Endothelial cell of umbilical vein (primary cell): Measurements from ENCODE around the gene PCDHA9. TPM values are rescaled to one million over a fixed set of nuclear protein-coding genes. Genes with fewer than 3 reads are reported as not detected.
"Not testable (repeated sequence)": the region's sequence is repeated elsewhere in the genome, so short reads cannot be mapped to it uniquely, and the experiment has no call there.

Experiments
- BruUV-seq: library from RNA; stranded (reverse); fragments of 400-500 nt; replicated peaks from 2 replicates; lab custom pipeline; 2021; lab: Mats Ljungman, UMichigan
- CTCF ChIA-PET: fragments of 300-600, 350-600 bp; sonication (Branson Sonifier 250); formaldehyde crosslinking; loops from one replicate; lab custom pipeline; 2021; ENCODE audit warnings: antibody characterized with exemption, inconsistent platforms; lab: Charles Lee
- POLR2A ChIA-PET: fragments of 300-600, 350-600 bp; sonication (Branson Sonifier 250); formaldehyde crosslinking; loops from one replicate; lab custom pipeline; 2021; ENCODE audit warnings: antibody characterized with exemption, inconsistent platforms; lab: Charles Lee
- DNase-seq: peaks from one replicate; pipeline ENCODE4 v3.0.0-alpha.2; 2011; ENCODE audit warnings: low read depth, low spot score
- FAIRE-seq: peaks from 2 replicates; lab custom pipeline; 2011; peaks lifted over from hg19 to GRCh38; lab: Jason Lieb, UNC
- H2AFZ ChIP-seq: 2 replicates; pipeline ENCODE4 v1.6.0; 2012; ENCODE audit warnings: low read depth, low read length, control low read depth, inconsistent platforms
- H3K27ac ChIP-seq: 2 replicates; pipeline ENCODE4 v1.5.1; 2011; ENCODE audit warnings: low read depth, mild to moderate bottlenecking, control low read depth, low read length, moderate library complexity; ENCODE audit not compliant: insufficient read depth
- H3K27me3 ChIP-seq, 2 experiments: 2 replicates each; pipeline versions ENCODE4 v1.6.0 to v1.6.1; 2011; ENCODE audit warnings: low read length in 2 of 2, mixed read lengths in 1 of 2; ENCODE audit not compliant: control insufficient read depth in 2 of 2, insufficient read depth in 2 of 2
- H3K36me3 ChIP-seq, 2 experiments: 2 replicates in 1 of 2; 3 replicates in 1 of 2; pipeline ENCODE4 v1.5.1; 2011; ENCODE audit warnings: low read length in 2 of 2, mild to moderate bottlenecking in 1 of 2, moderate library complexity in 1 of 2; ENCODE audit not compliant: control insufficient read depth in 2 of 2, insufficient read depth in 2 of 2; ENCODE audit errors: extremely low read depth in 1 of 2
- H3K4me1 ChIP-seq: 3 replicates; pipeline ENCODE4 v1.5.1; 2011; ENCODE audit warnings: mild to moderate bottlenecking, low read length; ENCODE audit not compliant: control insufficient read depth, insufficient read depth; ENCODE audit errors: extremely low read depth
- H3K4me2 ChIP-seq: 2 replicates; pipeline ENCODE4 v1.6.1; 2011; ENCODE audit warnings: low read length, control low read depth, mixed read lengths; ENCODE audit not compliant: insufficient read depth
- H3K4me3 ChIP-seq, 3 experiments: fragments of 200-600 bp in 1 of 3; sonication (generic), shearing (Covaris generic) in 1 of 3; replicated peaks in 1 of 3; 2 replicates each; pipeline ENCODE4 v1.5.1; 2011 to 2016; ENCODE audit warnings: control low read depth in 3 of 3, low read length in 3 of 3, mild to moderate bottlenecking in 2 of 3, inconsistent platforms in 1 of 3, low read depth in 1 of 3, moderate library complexity in 1 of 3; ENCODE audit not compliant: insufficient read depth in 1 of 3
- H3K79me2 ChIP-seq: 2 replicates; pipeline ENCODE4 v1.6.0; 2012; ENCODE audit warnings: low read length, inconsistent platforms; ENCODE audit not compliant: control insufficient read depth, insufficient read depth
- H3K9ac ChIP-seq: replicated peaks from 2 replicates; pipeline ENCODE3; 2011; ENCODE audit warnings: low read length, control low read depth; ENCODE audit not compliant: insufficient read depth; ENCODE audit errors: extremely low read depth
- H3K9me1 ChIP-seq: replicated peaks from 3 replicates; pipeline ENCODE4 v1.6.0; 2011; ENCODE audit warnings: mild to moderate bottlenecking, low read length; ENCODE audit not compliant: control insufficient read depth, insufficient read depth; ENCODE audit errors: extremely low read depth
- H3K9me3 ChIP-seq: replicated peaks from 2 replicates; pipeline ENCODE4 v1.5.1; 2012; ENCODE audit warnings: low read length, inconsistent platforms; ENCODE audit not compliant: control insufficient read depth, insufficient read depth
- H4K20me1 ChIP-seq: replicated peaks from 2 replicates; pipeline ENCODE3; 2011; ENCODE audit warnings: mild to moderate bottlenecking, low read length; ENCODE audit not compliant: control insufficient read depth, insufficient read depth; ENCODE audit errors: extremely low read depth
- EZH2 ChIP-seq: IDR thresholded peaks from 2 replicates; pipeline ENCODE4 v1.6.1; 2012; ENCODE audit warnings: borderline replicate concordance, low read depth, mild to moderate bottlenecking, moderate library complexity, low read length, inconsistent platforms; ENCODE audit not compliant: severe bottlenecking
- FOS ChIP-seq: IDR thresholded peaks from 2 replicates; pipeline ENCODE4 v1.6.1; 2011; ENCODE audit warnings: mild to moderate bottlenecking, low read length, moderate library complexity, borderline replicate concordance; ENCODE audit not compliant: insufficient read depth
- JUN ChIP-seq: IDR thresholded peaks from 2 replicates; pipeline ENCODE4 v1.6.1; 2011; ENCODE audit warnings: borderline replicate concordance, low read depth; ENCODE audit not compliant: insufficient read length, insufficient read depth
- dilution Hi-C: fragments of 300-500 bp; cut with MboI; formaldehyde crosslinking; loops from one replicate; pipeline ENCODE4 v1.15.0; 2019; ENCODE audit warnings: low sequenced_read_pairs; ENCODE audit not compliant: extremely low pct_ligation_motif_present
- intact Hi-C: fragments of 100-400 bp; cut with micrococcal nuclease; formaldehyde crosslinking; loops from one replicate; pipeline ENCODE4 v1.10.0; 2022
- polyA plus RNA-seq, 4 experiments: library from polyadenylated mRNA; depleted of rRNA in 3 of 4; stranded (reverse) in 3 of 4; unstranded in 1 of 4; fragments of >200 nt; gene quantifications; 2 replicates each; pipeline versions ENCODE4 v1.2.1 to v1.2.3, GENCODE V29; 2011 to 2012; ENCODE audit warnings: missing spikeins in 1 of 4
- total RNA-seq: library from RNA; stranded (reverse); gene quantifications from 2 replicates; pipeline ENCODE4 v1.2.3, GENCODE V29; 2021
- TF ChIP-seq, protein P1 (sequence below), 2 donors: IDR thresholded peaks; 1 replicate in 1 of 2; 2 replicates in 1 of 2; pipeline ENCODE4 v1.5.1; 2011; ENCODE audit warnings: low read length in 2 of 2, mild to moderate bottlenecking in 2 of 2, moderate library complexity in 2 of 2, control low read depth in 1 of 2, inconsistent platforms in 1 of 2, low read depth in 1 of 2; ENCODE audit not compliant: insufficient read depth in 1 of 2; ENCODE audit errors: extremely low read depth in 1 of 2

PCDHA9 gene
- total and polyA plus RNA-seq, 2 donors (not counting 3 experiments of a cell fraction or from before 2014, with no cell fraction given): not detected

DNA sequence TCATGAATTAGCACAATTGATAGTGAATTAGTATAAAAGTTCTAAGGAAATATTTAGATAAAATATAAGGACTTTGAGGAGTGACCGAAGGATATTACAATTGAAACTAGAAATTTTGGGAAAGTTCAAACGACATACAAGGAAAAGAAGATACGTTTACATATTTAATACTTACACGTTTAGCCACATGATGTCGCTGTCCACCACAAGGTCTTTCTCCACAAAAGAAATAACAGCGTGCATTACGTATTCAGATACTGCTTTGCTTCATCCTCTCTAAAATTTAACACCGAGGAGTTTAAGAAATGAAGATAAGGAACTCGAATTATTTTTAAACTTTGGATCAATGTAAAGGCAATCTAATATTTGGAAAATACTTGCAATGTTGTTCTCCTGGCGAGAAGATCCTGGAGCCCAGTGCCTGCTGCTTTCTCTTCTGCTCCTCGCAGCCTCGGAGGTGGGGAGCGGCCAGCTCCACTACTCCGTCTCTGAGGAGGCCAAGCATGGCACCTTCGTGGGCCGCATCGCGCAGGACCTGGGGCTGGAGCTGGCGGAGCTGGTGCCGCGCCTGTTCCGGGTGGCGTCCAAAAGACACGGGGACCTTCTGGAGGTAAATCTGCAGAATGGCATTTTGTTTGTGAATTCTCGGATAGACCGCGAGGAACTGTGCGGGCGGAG lies 47.2 kb upstream of the PCDHA9 start, which contains the start of gene PCDHA3:
TSS of gene PCDHA3 (plus strand) at position 242 of the 678 bp plus-strand sequence.
- dilution Hi-C loops (no loop called here), intact Hi-C loops (no loop called here)
- H3K9me3 ChIP-seq: no peaks in the 10 kb centered on the region
- H3K4me1 ChIP-seq: no peaks in the 10 kb centered on the region
- H3K27ac ChIP-seq: no peak within 1 kb of the TSS
- peak within 1 kb of the TSS in 2 of 3 experiments; percentile 23 to 24 for H3K4me3 ChIP-seq
- FAIRE-seq: no peak
- peak; percentile 34 for DNase-seq
- no TSS peak for BruUV-seq
- no peaks in the 10 kb centered on the region for H3K79me2 ChIP-seq
- no peak within 1 kb of the TSS for H3K9ac ChIP-seq
- H3K4me2 ChIP-seq: peak within 1 kb of the TSS; percentile 25
- H4K20me1 ChIP-seq: no peaks in the 10 kb centered on the region
- no peaks in the 10 kb centered on the region for H3K9me1 ChIP-seq
- H3K27me3 ChIP-seq: no peaks in the 10 kb centered on the region
- CTCF ChIA-PET: no interaction called here
- no peaks in the 10 kb centered on the region for H3K36me3 ChIP-seq
- POLR2A ChIA-PET: no interaction called here
- TF ChIP-seq, protein P1, sequence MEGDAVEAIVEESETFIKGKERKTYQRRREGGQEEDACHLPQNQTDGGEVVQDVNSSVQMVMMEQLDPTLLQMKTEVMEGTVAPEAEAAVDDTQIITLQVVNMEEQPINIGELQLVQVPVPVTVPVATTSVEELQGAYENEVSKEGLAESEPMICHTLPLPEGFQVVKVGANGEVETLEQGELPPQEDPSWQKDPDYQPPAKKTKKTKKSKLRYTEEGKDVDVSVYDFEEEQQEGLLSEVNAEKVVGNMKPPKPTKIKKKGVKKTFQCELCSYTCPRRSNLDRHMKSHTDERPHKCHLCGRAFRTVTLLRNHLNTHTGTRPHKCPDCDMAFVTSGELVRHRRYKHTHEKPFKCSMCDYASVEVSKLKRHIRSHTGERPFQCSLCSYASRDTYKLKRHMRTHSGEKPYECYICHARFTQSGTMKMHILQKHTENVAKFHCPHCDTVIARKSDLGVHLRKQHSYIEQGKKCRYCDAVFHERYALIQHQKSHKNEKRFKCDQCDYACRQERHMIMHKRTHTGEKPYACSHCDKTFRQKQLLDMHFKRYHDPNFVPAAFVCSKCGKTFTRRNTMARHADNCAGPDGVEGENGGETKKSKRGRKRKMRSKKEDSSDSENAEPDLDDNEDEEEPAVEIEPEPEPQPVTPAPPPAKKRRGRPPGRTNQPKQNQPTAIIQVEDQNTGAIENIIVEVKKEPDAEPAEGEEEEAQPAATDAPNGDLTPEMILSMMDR (IDR thresholded peaks at IDR 0.05; ENCODE audit: extremely low read depth in 1 of 2, insufficient read depth in 1 of 2, low read depth in 1 of 2, low read length in 2 of 2): peak in 1 of 2 donors; percentile 13
- no peak for TF ChIP-seq JUN
- no peak for TF ChIP-seq EZH2
- peak within 1 kb of the TSS; percentile 20 for H2AFZ ChIP-seq

DNA sequence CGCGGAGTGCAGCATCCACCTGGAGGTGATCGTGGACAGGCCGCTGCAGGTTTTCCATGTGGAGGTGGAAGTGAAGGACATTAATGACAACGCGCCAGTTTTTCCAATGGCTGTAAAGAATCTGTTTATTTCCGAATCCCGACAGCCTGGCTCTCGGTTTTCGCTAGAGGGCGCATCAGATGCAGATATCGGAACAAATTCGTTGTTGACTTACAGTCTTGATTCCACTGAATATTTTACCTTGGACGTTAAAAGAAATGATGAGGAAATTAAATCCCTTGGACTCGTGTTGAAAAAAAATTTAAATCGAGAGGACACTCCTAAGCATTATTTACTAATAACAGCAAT lies 46.7 kb upstream of the PCDHA9 start:
- BruUV-seq: no TSS peak
- Histone ChIP-seq H3K79me2 (no peaks in the 10 kb centered on the region), H2AFZ (no peak overlapping the region), H3K9me1 (no peaks in the 10 kb centered on the region), H3K4me2 (peak overlapping the region; percentile 25), H3K27me3 (no peaks in the 10 kb centered on the region), H3K4me3 (peak overlapping the region in 2 of 3 experiments; percentile 21 to 24), H3K9me3 (no peaks in the 10 kb centered on the region), H3K27ac (no peak overlapping the region), H3K4me1 (no peaks in the 10 kb centered on the region), H4K20me1 (no peaks in the 10 kb centered on the region), H3K36me3 (no peaks in the 10 kb centered on the region), H3K9ac (no peak overlapping the region)
- DNase-seq (peak; percentile 4), FAIRE-seq (peak; percentile 37)
- intact Hi-C loops (no loop called here), dilution Hi-C loops (no loop called here)
- no peak for TF ChIP-seq FOS
- TF ChIP-seq, protein P1 (IDR thresholded peaks at IDR 0.05; ENCODE audit: extremely low read depth in 1 of 2, insufficient read depth in 1 of 2, low read depth in 1 of 2, low read length in 2 of 2): peak; percentile 24 to 35
- CTCF ChIA-PET: no interaction called here
- POLR2A ChIA-PET: no interaction called here

DNA sequence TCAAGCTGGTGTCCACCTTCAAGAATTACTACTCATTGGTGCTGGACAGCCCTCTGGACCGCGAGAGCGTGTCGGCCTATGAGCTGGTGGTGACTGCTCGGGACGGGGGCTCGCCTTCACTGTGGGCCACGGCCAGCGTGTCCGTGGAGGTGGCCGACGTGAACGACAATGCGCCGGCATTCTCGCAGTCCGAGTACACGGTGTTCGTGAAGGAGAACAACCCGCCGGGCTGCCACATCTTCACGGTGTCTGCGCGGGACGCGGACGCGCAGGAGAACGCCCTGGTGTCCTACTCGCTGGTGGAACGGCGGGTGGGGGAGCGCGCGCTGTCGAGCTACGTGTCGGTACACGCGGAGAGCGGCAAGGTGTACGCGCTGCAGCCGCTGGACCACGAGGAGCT lies 45.8 kb upstream of the PCDHA9 start:
- dilution Hi-C loops, H3K36me3 ChIP-seq, H4K20me1 ChIP-seq, H3K27ac ChIP-seq, CTCF ChIA-PET, H3K4me2 ChIP-seq, H2AFZ ChIP-seq, H3K9me3 ChIP-seq, FAIRE-seq, intact Hi-C loops, H3K9ac ChIP-seq, H3K4me1 ChIP-seq, H3K4me3 ChIP-seq, H3K9me1 ChIP-seq, POLR2A ChIA-PET, DNase-seq, BruUV-seq, H3K27me3 ChIP-seq, H3K79me2 ChIP-seq: not testable (repeated sequence)
